Karpas-422 (cell line): ENCODE data around the gene LRRC47. TPM values are rescaled to one million over a fixed set of nuclear protein-coding genes. Genes with fewer than 3 reads are reported as not detected.

Experiments used
- DNase-seq: peaks from one replicate; pipeline ENCODE4 v3.0.0-alpha.2; 2015
- H2AFZ ChIP-seq: fragments of 200-600 bp; sonication (generic); 2 replicates; pipeline ENCODE4 v1.6.1; 2014; ENCODE audit warnings: antibody characterized with exemption, low read length, mixed read lengths
- H3K27ac ChIP-seq: fragments of 200-600 bp; sonication (generic); 2 replicates; pipeline ENCODE4 v1.5.1; 2014; ENCODE audit warnings: mild to moderate bottlenecking, low read length, moderate library complexity
- H3K27me3 ChIP-seq: fragments of 200-600 bp; sonication (generic); 2 replicates; pipeline ENCODE4 v1.6.1; 2014; ENCODE audit warnings: low read length, mixed read lengths
- H3K36me3 ChIP-seq: fragments of 200-600 bp; sonication (generic); 2 replicates; pipeline ENCODE4 v1.6.1; 2014; ENCODE audit warnings: low read length, mixed read lengths; ENCODE audit not compliant: insufficient read depth
- H3K4me1 ChIP-seq: fragments of 200-600 bp; sonication (generic); 2 replicates; pipeline ENCODE4 v1.6.1; 2014; ENCODE audit warnings: mild to moderate bottlenecking, low read length, mixed read lengths
- H3K4me2 ChIP-seq: fragments of 200-600 bp; sonication (generic); 2 replicates; pipeline ENCODE4 v1.6.1; 2014; ENCODE audit warnings: low read length, low read depth, mild to moderate bottlenecking; ENCODE audit not compliant: poor library complexity, severe bottlenecking
- H3K4me3 ChIP-seq: fragments of 200-600 bp; sonication (generic); 2 replicates; pipeline ENCODE4 v1.5.1; 2014; ENCODE audit warnings: mild to moderate bottlenecking, antibody characterized with exemption, low read length, mixed read lengths
- H3K79me2 ChIP-seq: fragments of 200-600 bp; sonication (generic); 2 replicates; pipeline ENCODE4 v1.6.1; 2014; ENCODE audit warnings: mild to moderate bottlenecking, low read length, mixed read lengths
- H3K9ac ChIP-seq: fragments of 200-600 bp; sonication (generic); 2 replicates; pipeline ENCODE4 v1.6.0; 2014; ENCODE audit warnings: low read length
- H3K9me2 ChIP-seq: fragments of 200-600 bp; sonication (generic), shearing (Covaris generic); replicated peaks from 2 replicates; pipeline ENCODE4 v1.6.0; 2014; ENCODE audit warnings: mild to moderate bottlenecking, low read length, moderate library complexity; ENCODE audit not compliant: insufficient read depth
- H3K9me3 ChIP-seq: fragments of 300-700, 200-600 bp; sonication (generic); 2 replicates; pipeline ENCODE4 v1.6.1; 2014; ENCODE audit warnings: low read length, mixed read lengths
- H4K20me1 ChIP-seq: fragments of 200-600 bp; sonication (generic); 2 replicates; pipeline ENCODE4 v1.6.1; 2014; ENCODE audit warnings: mild to moderate bottlenecking, antibody characterized with exemption, low read length, low read depth; ENCODE audit not compliant: insufficient read depth
- total RNA-seq: library from RNA; depleted of rRNA; stranded (reverse); fragments of >200 nt; shearing (Covaris generic); gene quantifications from 2 replicates; pipeline ENCODE4 v1.2.3, GENCODE V29; 2014; ENCODE audit warnings: low replicate concordance

Gene LRRC47
- total RNA-seq, 1 experiment from 2014 or later: 10.2 TPM

GRCh38 chr1:3774946-3775489 lies 21.3 kb downstream of the LRRC47 start:
- peaks cover 21% of the 10 kb centered on the region for H3K4me1 ChIP-seq
- no peak overlapping the region for H3K9ac ChIP-seq

GRCh38 chr1:3774276-3774945 lies 21.9 kb downstream of the LRRC47 start:
- peaks cover 21% of the 10 kb centered on the region for H3K4me1 ChIP-seq
- no peak overlapping the region for H3K27ac ChIP-seq
- no peaks in the 10 kb centered on the region for H3K27me3 ChIP-seq
- 0 out of 2 replicates have a peak, but pooled peaks cover 6% of the 10 kb centered on the region for H4K20me1 ChIP-seq
- no peaks in the 10 kb centered on the region for H3K9me2 ChIP-seq
- H3K36me3 ChIP-seq: no peaks in the 10 kb centered on the region
- no peaks in the 10 kb centered on the region for H3K79me2 ChIP-seq
- DNase-seq: no peak
- H3K9ac ChIP-seq: no peak overlapping the region
- H3K9me3 ChIP-seq: no peaks in the 10 kb centered on the region
- H3K4me2 ChIP-seq: no peak overlapping the region
- no peak overlapping the region for H3K4me3 ChIP-seq
- no peak overlapping the region for H2AFZ ChIP-seq

More at GRCh38 chr1:3774946-3775489, 21.3 kb downstream of the LRRC47 start:
- Histone ChIP-seq H3K27me3 (no peaks in the 10 kb centered on the region), H3K27ac (no peak overlapping the region), H3K9me3 (no peaks in the 10 kb centered on the region), H3K4me2 (no peak overlapping the region), H3K9me2 (no peaks in the 10 kb centered on the region), H4K20me1 (0 out of 2 replicates have a peak, but pooled peaks cover 6% of the 10 kb centered on the region), H3K36me3 (no peaks in the 10 kb centered on the region), H2AFZ (no peak overlapping the region), H3K4me3 (no peak overlapping the region), H3K79me2 (no peaks in the 10 kb centered on the region)
- DNase-seq: no peak

GRCh38 chr1:3773572-3774275 lies 22.6 kb downstream of the LRRC47 start:
- no peaks in the 10 kb centered on the region for H3K27me3 ChIP-seq
- H3K4me3 ChIP-seq: no peak overlapping the region
- no peak overlapping the region for H2AFZ ChIP-seq
- no peaks in the 10 kb centered on the region for H3K79me2 ChIP-seq
- no peaks in the 10 kb centered on the region for H3K9me2 ChIP-seq
- H3K36me3 ChIP-seq: no peaks in the 10 kb centered on the region
- 0 out of 2 replicates have a peak, but pooled peaks cover 6% of the 10 kb centered on the region for H4K20me1 ChIP-seq
- no peak overlapping the region for H3K27ac ChIP-seq
- no peak for DNase-seq
- H3K4me2 ChIP-seq: no peak overlapping the region
- H3K4me1 ChIP-seq: peaks cover 21% of the 10 kb centered on the region
- no peak overlapping the region for H3K9ac ChIP-seq
- H3K9me3 ChIP-seq: no peaks in the 10 kb centered on the region

- Histone ChIP-seq H3K27ac (no peak within 1 kb of the TSS), H3K4me1 (peaks cover 21% of the 10 kb centered on the region), H3K4me2 (peak within 1 kb of the TSS; percentile 83), H3K9me3 (no peaks in the 10 kb centered on the region), H2AFZ (peak within 1 kb of the TSS; percentile 25; the same call in 1 of the 2 replicates), H3K9me2 (no peaks in the 10 kb centered on the region), H4K20me1 (0 out of 2 replicates have a peak, but pooled peaks cover 6% of the 10 kb centered on the region), H3K36me3 (no peaks in the 10 kb centered on the region), H3K27me3 (no peaks in the 10 kb centered on the region), H3K9ac (peak within 1 kb of the TSS; percentile 72), H3K79me2 (no peaks in the 10 kb centered on the region), H3K4me3 (peak within 1 kb of the TSS; percentile 69)
- no peak for DNase-seq
Observed at GRCh38 chr1:3772715-3773571, 23.4 kb downstream of the LRRC47 start, which contains the start of gene SMIM1. Gene SMIM1, plus strand, starts transcription at chr1:3772749. Its CDS starts 2,625 bp downstream, at chr1:3775374.

- no peaks in the 10 kb centered on the region for H3K27me3 ChIP-seq
- H3K9me3 ChIP-seq: no peaks in the 10 kb centered on the region
- H2AFZ ChIP-seq: peak overlapping the region; percentile 25; the same call in 1 of the 2 replicates
- peak overlapping the region; percentile 72 for H3K9ac ChIP-seq
- peak overlapping the region; percentile 69 for H3K4me3 ChIP-seq
- H3K4me1 ChIP-seq: peaks cover 21% of the 10 kb centered on the region
- DNase-seq: peak; percentile 94
- H3K36me3 ChIP-seq: no peaks in the 10 kb centered on the region
- H3K27ac ChIP-seq: no peak overlapping the region
- 0 out of 2 replicates have a peak, but pooled peaks cover 6% of the 10 kb centered on the region for H4K20me1 ChIP-seq
- H3K9me2 ChIP-seq: no peaks in the 10 kb centered on the region
- peak overlapping the region; percentile 83 for H3K4me2 ChIP-seq
- H3K79me2 ChIP-seq: no peaks in the 10 kb centered on the region
Observed at GRCh38 chr1:3772027-3772714, 24.1 kb downstream of the LRRC47 start.

- Histone ChIP-seq H3K27ac (no peak overlapping the region), H2AFZ (peak overlapping the region; percentile 25; the same call in 1 of the 2 replicates), H3K4me3 (peak overlapping the region; percentile 69), H3K9me2 (no peaks in the 10 kb centered on the region), H3K4me1 (peaks cover 21% of the 10 kb centered on the region), H3K27me3 (no peaks in the 10 kb centered on the region), H3K79me2 (no peaks in the 10 kb centered on the region), H3K9ac (peak overlapping the region; percentile 72), H3K36me3 (no peaks in the 10 kb centered on the region), H4K20me1 (no peaks in the 10 kb centered on the region), H3K4me2 (peak overlapping the region; percentile 83), H3K9me3 (no peaks in the 10 kb centered on the region)
- DNase-seq: no peak
Observed at GRCh38 chr1:3771108-3772026, 24.9 kb downstream of the LRRC47 start.
